Omental fat pad (tissue), 4 donors: ENCODE data around the gene AFAP1. TPM values are rescaled to one million over a fixed set of nuclear protein-coding genes. Genes with fewer than 3 reads are reported as not detected.

Experiments
- ATAC-seq: fragments of 150-250 bp; one replicate; pipeline ENCODE4 v1.9.1; 2016; ENCODE audit warnings: mild to moderate bottlenecking, moderate library complexity; ENCODE audit not compliant: low FRiP score
- DNase-seq: peaks from one replicate; pipeline ENCODE4 v3.0.0-alpha.2; 2019; ENCODE audit warnings: low spot score
- CTCF ChIP-seq, 3 donors: fragments of 450-650 bp; IDR thresholded peaks; one replicate each; pipeline ENCODE4 v1.5.1; 2016 to 2017; ENCODE audit warnings: antibody characterized with exemption in 3 of 3, mild to moderate bottlenecking in 3 of 3, moderate library complexity in 2 of 3
- total RNA-seq, 4 donors: library from RNA; depleted of rRNA; stranded (reverse); fragments of >200 nt; gene quantifications; one replicate each; pipeline ENCODE4 v1.1.0, GENCODE V29; 2016

Gene AFAP1
- total RNA-seq, 4 donors from 2014 or later: 24.6 to 35.5 (median 26.9) TPM

GRCh38 chr4:7867701-7868435, 71.8 kb downstream of the AFAP1 start:
- no peak for TF ChIP-seq CTCF (IDR thresholded peaks at IDR 0.05)
- DNase-seq: no peak
- ATAC-seq: no peak

GRCh38 chr4:7867191-7867590, 72.5 kb downstream of the AFAP1 start:
- no peak for TF ChIP-seq CTCF (IDR thresholded peaks at IDR 0.05)
- ATAC-seq: no peak
- DNase-seq: no peak

GRCh38 chr4:7865533-7865932, 74.1 kb downstream of the AFAP1 start:
- no peak for TF ChIP-seq CTCF (IDR thresholded peaks at IDR 0.05)
- no peak for ATAC-seq
- DNase-seq: no peak

GRCh38 chr4:7864685-7865084, 75.0 kb downstream of the AFAP1 start:
- no peak for TF ChIP-seq CTCF (IDR thresholded peaks at IDR 0.05)
- ATAC-seq: no peak

GRCh38 chr4:7863911-7864681, 75.6 kb downstream of the AFAP1 start:
- no peak for TF ChIP-seq CTCF (IDR thresholded peaks at IDR 0.05)
- ATAC-seq: no peak
- DNase-seq: no peak

More at GRCh38 chr4:7864685-7865084, 75.0 kb downstream of the AFAP1 start:
- no peak for DNase-seq

- no peak for DNase-seq
- ATAC-seq: no peak
- TF ChIP-seq CTCF (IDR thresholded peaks at IDR 0.05): no peak
These were observed 77.0 kb downstream of the AFAP1 start for GRCh38 chr4:7862561-7863192.
